GM19351 (cell line): ENCODE data around the gene BHLHA15.

Source experiments
- ATAC-seq: cut with Tn5 transposase; IDR thresholded peaks from one replicate; pipeline ENCODE4 v1.9.1; 2021; ENCODE audit warnings: mild to moderate bottlenecking, moderate library complexity; ENCODE audit not compliant: unreplicated experiment

The BHLHA15 gene

GRCh38 chr7:98240961-98241673 is 29.9 kb downstream of the BHLHA15 start:
- ATAC-seq, result peak; percentile 76

GRCh38 chr7:98241674-98242241 is 30.5 kb downstream of the BHLHA15 start:
- ATAC-seq, result peak; percentile 20

DNA sequence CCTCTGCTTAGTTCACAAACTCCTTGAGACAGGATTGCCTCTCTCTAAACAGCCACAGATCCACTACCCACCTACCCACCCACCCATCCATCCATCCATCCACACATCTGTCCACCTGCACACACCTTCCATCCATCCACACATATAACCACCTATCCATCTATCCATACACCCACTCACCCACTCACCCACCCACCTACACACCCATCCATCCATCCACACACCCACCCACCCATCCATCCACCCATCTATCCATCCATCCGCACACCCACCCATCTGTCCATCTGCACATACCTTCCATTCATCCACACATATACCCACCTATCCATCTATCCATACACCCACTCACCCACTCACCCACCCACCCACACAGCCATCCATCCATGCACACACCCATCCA is 31.1 kb downstream of the BHLHA15 start:
- no peak for ATAC-seq

- ATAC-seq, result no peak
These were observed 31.7 kb downstream of the BHLHA15 start for GRCh38 chr7:98242934-98243333.

- ATAC-seq, result no peak
These were observed 33.6 kb downstream of the BHLHA15 start for GRCh38 chr7:98244871-98245270.

GRCh38 chr7:98248156-98248555 is 36.9 kb downstream of the BHLHA15 start:
- ATAC-seq, result no peak

- ATAC-seq, result no peak
These were observed 37.9 kb downstream of the BHLHA15 start for GRCh38 chr7:98249106-98249505.

GRCh38 chr7:98250789-98251188 is 39.5 kb downstream of the BHLHA15 start:
- ATAC-seq, result peak; percentile 38

DNA sequence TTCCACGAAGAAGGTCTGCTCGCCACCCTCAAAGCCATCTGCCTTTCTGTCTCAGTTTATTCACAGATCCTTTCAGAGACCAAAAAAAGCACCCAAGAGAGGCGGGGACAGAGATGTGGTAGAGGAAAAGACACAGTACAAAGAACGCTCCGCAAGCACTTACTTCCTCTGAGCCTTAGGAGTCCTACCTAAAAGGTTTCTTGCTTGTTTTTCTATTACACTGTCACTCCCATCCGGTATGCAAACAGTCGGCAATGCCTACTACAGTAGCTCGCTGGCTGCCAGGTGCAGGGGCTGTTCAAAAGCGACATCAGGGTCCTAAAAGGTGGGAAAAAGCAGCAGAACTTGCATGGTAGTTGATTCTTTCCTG is 40.0 kb downstream of the BHLHA15 start:
- peak; percentile 31 for ATAC-seq

GRCh38 chr7:98251601-98252424 is 40.6 kb downstream of the BHLHA15 start, which contains the start of gene TECPR1:
Gene TECPR1 (minus strand): TSS chr7:98252232. CDS start chr7:98246146, 6,086 bp downstream.
- ATAC-seq, result peak; percentile 92

DNA sequence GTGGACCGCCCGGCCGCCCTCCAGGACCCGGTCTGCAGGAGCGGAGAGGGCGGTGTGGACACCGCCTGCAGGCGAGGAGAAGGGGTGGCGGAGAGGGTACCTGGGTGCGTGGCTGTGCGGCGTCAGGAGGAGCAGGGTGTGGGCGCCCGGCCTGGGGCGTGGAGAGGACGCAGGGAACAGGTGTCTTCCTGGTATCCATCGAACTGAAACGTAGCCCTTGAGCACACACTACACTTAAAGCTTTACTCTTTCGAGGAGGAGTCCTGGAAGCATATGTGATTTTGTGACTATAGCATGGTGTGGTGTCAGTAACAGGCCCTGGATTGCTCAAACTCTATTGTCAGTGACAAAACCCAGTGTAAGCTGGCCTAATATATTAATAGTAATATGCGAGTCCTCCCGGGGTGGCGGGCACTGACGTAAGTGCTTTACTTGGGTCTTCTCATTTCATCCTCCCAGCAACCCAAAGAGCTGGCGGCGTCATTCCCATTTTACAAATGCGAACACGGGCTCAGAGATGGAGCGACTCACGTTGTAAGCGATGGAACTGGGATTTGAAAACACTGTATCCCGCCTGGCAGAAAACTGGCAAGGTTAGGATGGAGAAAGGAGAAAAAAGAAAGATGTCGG is 41.3 kb downstream of the BHLHA15 start:
- no peak for ATAC-seq

DNA sequence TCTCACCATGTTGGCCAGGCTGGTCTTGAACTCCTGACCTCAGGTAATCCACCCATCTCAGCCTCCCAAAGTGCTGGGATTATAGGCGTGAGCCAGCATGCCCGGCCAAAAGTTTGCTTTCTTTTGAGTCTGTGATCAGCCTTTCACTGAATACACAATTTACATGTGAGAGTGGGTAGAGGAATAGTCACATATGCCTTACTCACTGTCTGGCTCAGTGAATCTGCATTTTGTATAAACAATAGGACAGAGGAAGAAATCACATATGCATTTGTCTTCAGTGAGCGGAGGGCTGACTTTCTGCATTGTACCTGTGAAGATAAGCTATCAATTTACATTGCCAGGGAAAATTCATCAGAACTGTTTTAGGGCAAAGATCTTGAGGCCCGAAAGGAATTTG is 43.3 kb downstream of the BHLHA15 start:
- ATAC-seq, result no peak

DNA sequence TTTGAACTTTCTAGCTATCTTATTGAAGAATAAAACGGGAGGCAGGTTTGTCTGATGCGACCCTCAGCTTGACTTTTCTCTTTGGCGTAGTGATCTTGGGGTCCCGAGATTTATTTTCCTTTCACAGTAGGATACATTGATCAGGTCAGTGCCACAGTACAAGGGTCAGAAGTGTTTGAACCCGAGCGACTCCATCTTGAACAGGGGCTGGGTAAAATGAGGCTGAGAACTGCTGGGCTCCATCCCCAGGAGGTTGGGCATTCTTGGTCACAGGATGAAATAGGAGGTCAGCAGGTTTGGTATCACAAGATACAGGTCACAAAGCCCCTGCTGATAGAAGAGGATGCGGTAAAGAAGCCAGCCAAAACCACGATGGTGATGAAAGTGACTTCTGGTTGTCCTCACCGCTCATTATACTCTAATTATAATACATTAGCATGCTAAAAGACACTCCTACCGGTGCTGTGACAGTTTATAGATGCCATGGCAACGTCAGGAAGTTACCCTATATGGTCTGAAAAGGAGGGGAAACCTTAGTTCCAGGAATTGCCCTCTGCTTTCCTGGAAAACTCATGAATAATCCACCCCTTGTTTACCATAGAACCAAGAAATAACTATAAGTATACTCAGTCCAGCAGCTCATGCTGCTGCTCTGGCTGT is 43.8 kb downstream of the BHLHA15 start:
- no peak for ATAC-seq

DNA sequence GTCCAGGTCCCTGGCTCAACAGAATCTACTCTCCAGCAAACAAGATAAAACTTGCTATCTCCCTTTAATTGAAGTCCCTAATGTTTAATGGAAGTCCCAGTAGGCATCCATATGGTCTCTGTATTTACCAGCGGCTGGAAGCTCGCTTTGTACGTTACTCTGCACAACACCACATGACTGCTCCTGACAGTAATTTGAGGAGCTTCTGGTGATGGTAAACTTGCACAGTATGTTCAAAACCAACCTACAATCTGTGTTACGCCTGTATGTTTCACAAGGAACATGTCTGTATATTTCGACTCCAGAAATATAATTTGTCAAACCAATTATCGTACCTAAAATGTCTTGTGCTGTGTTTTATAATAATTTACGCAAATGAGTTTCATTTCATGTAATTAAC is 45.2 kb downstream of the BHLHA15 start:
- ATAC-seq, result no peak

- ATAC-seq, result no peak
These were observed 46.5 kb downstream of the BHLHA15 start for GRCh38 chr7:98257701-98258100.
